Psoas muscle (tissue), 8 donors: ENCODE results near the gene SPDYC. TPM values are rescaled to one million over a fixed set of nuclear protein-coding genes. Genes with fewer than 3 reads are reported as not detected.

Experiments used
- ATAC-seq, 4 donors: fragments of 200-7000 bp; cut with Tn5 transposase; one replicate each; pipeline ENCODE4 v1.9.1; 2020; ENCODE audit warnings: moderate library complexity in 3 of 4, mild to moderate bottlenecking in 2 of 4
- DNase-seq, 2 donors: peaks; one replicate each; pipeline ENCODE4 v3.0.0-alpha.2; 2020
- H3K27ac ChIP-seq: fragments of 200-600 bp; one replicate; pipeline ENCODE4 v1.8.0; 2022
- H3K27me3 ChIP-seq, 3 donors: fragments of 200-600 bp in 1 of 3; one replicate each; pipeline versions ENCODE4 v1.6.1 to v1.8.0; 2013 to 2022; ENCODE audit warnings: low read length in 2 of 3, mild to moderate bottlenecking in 2 of 3, moderate library complexity in 1 of 3; ENCODE audit not compliant: insufficient read depth in 3 of 3
- H3K36me3 ChIP-seq, 2 donors: fragments of 200-600 bp in 1 of 2; one replicate each; pipeline versions ENCODE4 v1.6.1 to v1.8.0; 2013 to 2022; ENCODE audit warnings: low read depth in 1 of 2, mild to moderate bottlenecking in 1 of 2, moderate library complexity in 1 of 2; ENCODE audit not compliant: insufficient read depth in 1 of 2
- H3K4me1 ChIP-seq: fragments of 200-600 bp; one replicate; pipeline ENCODE4 v1.8.0; 2022
- H3K4me3 ChIP-seq: fragments of 200-600 bp; one replicate; pipeline ENCODE4 v1.8.0; 2022; ENCODE audit warnings: mild to moderate bottlenecking
- H3K9me3 ChIP-seq: fragments of 200-600 bp; one replicate; pipeline ENCODE4 v1.8.0; 2022
- CTCF ChIP-seq: fragments of 200-600 bp; IDR thresholded peaks from one replicate; pipeline ENCODE4 v1.8.0; 2022; ENCODE audit warnings: antibody characterized with exemption
- WGBS, 3 donors: extraction: QIAGEN DNeasy Blood & Tissue Kit; methylation state at CpG; one replicate each; pipeline versions ENCODE4 v1.1.6 to v1.1.7; 2013; 5-methylcytosine and 5-hydroxymethylcytosine counted together
- intact Hi-C, 2 donors: fragments of 100-400 bp; cut with DNase I; formaldehyde crosslinking; loops; one replicate each; pipeline versions ENCODE4 v1.11.0 to v1.14.2; 2022
- polyA plus RNA-seq, 3 donors: library from polyadenylated mRNA; stranded (reverse); fragments of 200-250 nt; gene quantifications; one replicate each; pipeline ENCODE4 v1.2.3, GENCODE V29; 2013
- total RNA-seq, 4 donors: library from RNA; stranded (reverse); fragmentation: NEBNext Ultra II Directional in 2 of 4; extraction: Animal tissue kit (Norgen Biotek cat#: 25700) in 2 of 4; gene quantifications; one replicate each; pipeline versions ENCODE4 v1.2.1 to v1.2.4, GENCODE V29; 2021 to 2023
- donor health status: healthy with polysubstance abuse.
- donor health status: DM: no; HTN: no; CAD: no; lungs with moderate emphysema.
- donor health status: Bipolar disorder and iron deficiency.
- donor health status: healthy.
- donor health status: DM: yes; HTN: yes; CAD: no.
- donor health status: DM: no; HTN: no; CAD: no.
- donor health status: DM: no; HTN: no; CAD: no.
- donor health status: DM: yes; HTN: yes; CAD: no.

Gene SPDYC
- total and polyA plus RNA-seq, 7 donors = not detected

GRCh38 chr11:65128182-65129145 is 41.6 kb upstream of the SPDYC start:
- ATAC-seq (no peak), DNase-seq (no peak)
- Histone ChIP-seq H3K27me3 (no peaks in the 10 kb centered on the region), H3K36me3 (peaks cover 3 to 96% of the 10 kb centered on the region in 2 donors), H3K27ac (no peak overlapping the region), H3K4me3 (no peak overlapping the region), H3K4me1 (peaks cover 18% of the 10 kb centered on the region), H3K9me3 (no peaks in the 10 kb centered on the region)
- intact Hi-C loops = no loop called here
- no peak for TF ChIP-seq CTCF
- WGBS, 3 donors = 71 to 80% (median 78%) methylated on average over 15 of the region's 15 CpGs

GRCh38 chr11:65129649-65130441 is 40.2 kb upstream of the SPDYC start:
- Histone ChIP-seq H3K4me3 (no peak overlapping the region), H3K9me3 (no peaks in the 10 kb centered on the region), H3K27me3 (no peaks in the 10 kb centered on the region), H3K27ac (no peak overlapping the region), H3K36me3 (peaks cover 3 to 84% of the 10 kb centered on the region in 2 donors), H3K4me1 (peaks cover 20% of the 10 kb centered on the region)
- TF ChIP-seq CTCF = no peak
- intact Hi-C loops = no loop called here
- 71 to 80% (median 78%) methylated on average over 13 of the region's 13 CpGs for WGBS, 3 donors
- ATAC-seq (no peak), DNase-seq (no peak)

GRCh38 chr11:65130631-65131416 is 39.2 kb upstream of the SPDYC start:
- Histone ChIP-seq H3K36me3 (peaks cover 3 to 74% of the 10 kb centered on the region in 2 donors), H3K27me3 (no peaks in the 10 kb centered on the region), H3K4me1 (peaks cover 26% of the 10 kb centered on the region), H3K4me3 (no peak overlapping the region), H3K27ac (no peak overlapping the region), H3K9me3 (no peaks in the 10 kb centered on the region)
- WGBS, 3 donors = 68 to 79% (median 68%) methylated on average over 19 of the region's 19 CpGs
- intact Hi-C loops = no loop called here
- TF ChIP-seq CTCF = no peak
- DNase-seq (no peak), ATAC-seq (no peak)

- ATAC-seq (no peak), DNase-seq (no peak)
- intact Hi-C loops = no loop called here
- 71 to 86% (median 79%) methylated on average over 3 of the region's 3 CpGs for WGBS, 3 donors
- Histone ChIP-seq H3K9me3 (no peaks in the 10 kb centered on the region), H3K36me3 (peaks cover 3 to 68% of the 10 kb centered on the region in 2 donors), H3K27ac (no peak overlapping the region), H3K27me3 (no peaks in the 10 kb centered on the region), H3K4me1 (peaks cover 30% of the 10 kb centered on the region), H3K4me3 (no peak overlapping the region)
- no peak for TF ChIP-seq CTCF
Measured at GRCh38 chr11:65131417-65131776, 38.6 kb upstream of the SPDYC start.
